ENCODE results near the gene MAGI2.

Gene MAGI2

GRCh38 chr7:78749052-78749746, 704.3 kb downstream of the MAGI2 start:
- no peak for TF ChIP-seq CTCF (IDR thresholded peaks at IDR 0.05; ENCODE audit: low read depth, low read length)
- H3K4me3 ChIP-seq (ENCODE audit: low read depth, low read length): no peak overlapping the region

GRCh38 chr7:78747592-78747991, 705.9 kb downstream of the MAGI2 start:
- no peak overlapping the region for H3K4me3 ChIP-seq (ENCODE audit: low read depth, low read length)
- no peak for TF ChIP-seq CTCF (IDR thresholded peaks at IDR 0.05; ENCODE audit: low read depth, low read length)

GRCh38 chr7:78746301-78746700, 707.2 kb downstream of the MAGI2 start:
- TF ChIP-seq CTCF (IDR thresholded peaks at IDR 0.05; ENCODE audit: low read depth, low read length): no peak
- H3K4me3 ChIP-seq (ENCODE audit: low read depth, low read length): no peak overlapping the region

- H3K4me3 ChIP-seq (ENCODE audit: low read depth, low read length): no peak overlapping the region
- no peak for TF ChIP-seq CTCF (IDR thresholded peaks at IDR 0.05; ENCODE audit: low read depth, low read length)
Observed at GRCh38 chr7:78742694-78743093, 710.8 kb downstream of the MAGI2 start.

GRCh38 chr7:78736548-78736947, 716.9 kb downstream of the MAGI2 start:
- no peak overlapping the region for H3K4me3 ChIP-seq (ENCODE audit: low read depth, low read length)
- no peak for TF ChIP-seq CTCF (IDR thresholded peaks at IDR 0.05; ENCODE audit: low read depth, low read length)

GRCh38 chr7:78734626-78735025, 718.8 kb downstream of the MAGI2 start:
- no peak overlapping the region for H3K4me3 ChIP-seq (ENCODE audit: low read depth, low read length)
- TF ChIP-seq CTCF (IDR thresholded peaks at IDR 0.05; ENCODE audit: low read depth, low read length): no peak

GRCh38 chr7:78720066-78720465, 733.4 kb downstream of the MAGI2 start:
- no peak overlapping the region for H3K4me3 ChIP-seq (ENCODE audit: low read depth, low read length)
- no peak for TF ChIP-seq CTCF (IDR thresholded peaks at IDR 0.05; ENCODE audit: low read depth, low read length)
